Stimulated activated CD4-positive, alpha-beta T cell treated with anti-CD3 and anti-CD28 coated beads, Interleukin-1b, Interleukin-23, amount 100 ng/mL, for 1 hour (primary cell): ENCODE data around the gene LIMS2.

Source experiments
- DNase-seq, 2 donors: peaks; one replicate each; pipeline ENCODE4 v3.0.0-alpha.2; 2020; ENCODE audit warnings: low read depth in 2 of 2

LIMS2 gene

DNA sequence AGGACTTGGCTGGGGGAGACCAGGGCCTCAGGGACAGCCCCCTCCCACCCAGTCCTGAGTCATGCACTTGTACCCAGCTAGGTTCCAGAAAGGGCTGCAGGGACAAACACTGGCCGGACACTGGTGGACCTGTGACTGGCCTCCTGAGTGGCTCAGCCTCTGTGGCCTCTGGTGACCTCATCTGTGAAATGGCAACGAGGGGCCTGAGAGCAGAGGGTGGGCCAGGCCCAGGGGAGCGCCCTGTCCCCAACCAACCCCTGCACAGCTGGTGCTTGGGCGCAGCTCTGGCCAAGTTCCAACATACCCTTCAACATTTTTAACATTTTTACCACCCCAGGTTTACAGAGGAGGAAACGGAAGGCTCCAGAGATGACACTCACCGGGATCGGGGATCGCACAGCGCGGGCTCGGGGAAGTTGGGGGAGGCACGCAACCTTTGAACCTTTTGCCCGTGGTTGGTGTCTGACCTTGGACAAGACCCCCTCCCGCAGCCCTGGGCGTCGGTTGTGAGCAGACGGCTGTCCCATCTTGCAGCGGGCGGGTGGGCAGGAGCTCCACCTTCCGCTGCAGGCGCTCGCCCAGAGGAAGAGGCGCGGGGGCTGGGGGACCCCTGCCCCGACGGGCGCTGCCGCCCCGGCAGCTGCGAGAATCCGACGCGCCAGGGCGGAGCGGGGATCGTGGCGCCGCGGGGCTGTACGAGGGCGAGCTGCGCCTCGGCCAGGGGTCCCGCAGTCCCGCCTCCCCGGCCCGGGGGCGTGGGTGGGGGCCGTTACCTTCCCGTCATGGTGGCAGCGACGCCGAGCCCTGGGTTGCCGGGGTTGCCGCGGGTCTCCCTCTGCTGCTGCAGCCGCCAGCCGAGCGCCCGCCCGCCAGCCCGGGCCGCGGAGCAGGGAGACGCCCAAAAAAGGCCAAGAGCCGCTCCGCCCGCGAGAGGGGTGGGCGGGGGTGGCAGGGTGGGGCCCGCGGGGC, 805 bp downstream of the LIMS2 start:
- no peak for DNase-seq

DNA sequence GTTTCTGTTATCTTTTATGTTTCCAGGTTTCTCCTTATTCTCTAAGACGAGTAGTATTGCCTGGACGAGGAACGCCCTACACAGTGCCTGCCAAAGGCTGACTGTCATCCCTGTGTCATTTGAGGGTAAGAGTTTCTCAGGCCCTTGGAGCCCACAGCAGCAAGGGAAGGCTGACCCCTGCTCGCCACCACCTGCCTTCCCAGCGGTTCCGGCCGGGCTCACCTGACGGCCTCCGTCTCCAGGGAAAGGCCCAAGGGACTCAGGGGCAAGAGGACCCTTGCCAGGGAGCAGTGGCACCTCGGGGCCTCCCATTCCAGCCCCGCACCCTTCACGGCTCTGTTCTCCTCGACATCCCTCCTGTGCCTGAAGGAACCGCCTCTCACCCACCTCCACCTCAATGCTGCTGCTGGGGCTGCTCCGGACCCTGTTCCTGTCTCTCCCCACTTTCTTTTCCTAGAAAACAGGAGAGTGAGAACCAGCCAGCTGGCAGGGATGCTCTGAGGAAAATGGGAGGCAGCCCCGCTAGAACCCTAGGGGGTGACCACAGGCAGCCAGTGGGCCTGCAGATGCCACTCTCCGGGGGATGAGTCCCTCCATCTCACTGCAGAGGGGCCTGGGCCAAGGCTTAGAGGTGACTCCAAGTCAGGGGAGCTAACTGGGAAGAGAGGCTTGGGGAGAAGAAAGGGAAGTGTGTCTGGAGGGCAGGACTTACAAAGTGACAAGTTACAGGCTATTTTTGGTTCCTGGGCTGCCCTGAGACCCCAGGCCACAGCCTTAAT, 1.9 kb downstream of the LIMS2 start:
- no peak for DNase-seq

DNA sequence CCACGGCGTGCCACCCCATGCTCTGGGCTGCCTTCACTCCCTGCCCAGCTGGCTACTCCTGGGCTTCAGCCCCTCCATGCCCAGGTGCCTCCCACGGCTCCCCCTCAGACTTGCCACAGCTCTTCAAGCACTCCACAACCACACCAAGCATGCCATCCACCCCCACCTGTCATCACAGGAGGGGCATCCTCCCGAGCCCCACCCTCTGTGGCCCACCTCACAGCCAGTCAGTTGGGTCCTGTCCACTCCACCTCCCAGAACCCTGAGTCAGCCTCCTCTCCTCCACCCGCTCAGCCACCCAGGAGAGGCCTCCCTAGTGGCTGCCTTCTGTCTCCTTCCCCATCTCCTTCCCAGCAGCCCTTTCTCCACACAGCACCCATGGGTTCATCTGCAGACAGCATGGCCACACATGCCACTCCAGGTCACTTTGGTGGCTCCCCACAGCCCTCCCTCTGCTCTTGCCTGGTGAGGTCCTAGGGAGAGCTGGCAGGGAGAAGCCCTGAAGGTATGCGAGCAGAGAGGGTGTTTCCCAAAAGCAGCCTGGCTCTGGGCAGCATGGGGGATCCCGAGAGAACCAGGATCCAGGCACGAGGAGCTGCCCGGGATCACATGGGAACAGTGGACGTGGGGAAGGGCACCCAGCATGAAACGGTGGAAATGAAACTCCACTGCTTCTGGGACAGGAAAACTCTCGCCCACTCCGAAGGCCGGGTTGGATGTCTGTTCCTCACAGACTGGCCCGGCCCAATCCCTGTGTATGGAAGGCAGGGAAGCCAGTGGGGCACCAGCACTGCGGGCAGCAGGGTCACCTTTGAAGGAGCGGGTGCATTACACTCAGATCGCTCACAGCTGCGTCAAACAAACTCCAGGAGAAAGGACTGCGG, 2.7 kb downstream of the LIMS2 start:
- DNase-seq, result no peak

DNA sequence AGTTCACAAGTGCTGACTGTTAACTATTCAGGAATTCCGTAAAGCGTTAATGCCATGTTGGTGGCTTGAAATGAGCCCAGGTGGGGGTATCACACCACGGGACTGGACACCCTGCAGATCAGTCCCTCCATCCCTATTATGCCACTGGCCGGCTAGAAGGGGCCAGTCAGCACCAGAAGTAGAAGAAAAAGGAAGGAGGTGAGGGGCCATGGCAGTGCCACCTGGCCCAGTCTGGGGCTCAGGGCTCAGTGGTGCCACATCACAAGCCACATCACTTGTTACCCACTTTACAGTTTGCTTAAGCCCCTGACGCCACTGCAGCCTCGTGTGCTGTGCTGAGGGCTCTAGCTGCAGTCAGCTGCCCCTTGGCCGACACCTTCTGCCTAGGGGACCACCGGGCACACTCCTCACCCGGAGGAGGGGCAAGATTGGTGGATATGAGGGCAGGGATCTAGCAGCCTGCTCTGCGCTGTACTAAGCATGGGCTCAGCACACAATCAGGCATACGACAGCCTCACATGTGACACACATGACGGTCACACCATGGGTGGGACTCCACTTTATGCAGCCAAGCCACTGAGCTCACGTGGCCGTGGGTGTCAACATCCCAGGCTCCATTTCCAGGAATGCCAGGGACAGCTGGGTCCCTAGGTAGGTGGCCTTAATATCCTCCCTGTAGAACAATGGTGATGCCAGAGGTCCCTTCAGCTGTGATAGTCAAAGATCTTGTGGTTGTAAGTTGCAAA, 3.6 kb downstream of the LIMS2 start:
- no peak for DNase-seq

DNA sequence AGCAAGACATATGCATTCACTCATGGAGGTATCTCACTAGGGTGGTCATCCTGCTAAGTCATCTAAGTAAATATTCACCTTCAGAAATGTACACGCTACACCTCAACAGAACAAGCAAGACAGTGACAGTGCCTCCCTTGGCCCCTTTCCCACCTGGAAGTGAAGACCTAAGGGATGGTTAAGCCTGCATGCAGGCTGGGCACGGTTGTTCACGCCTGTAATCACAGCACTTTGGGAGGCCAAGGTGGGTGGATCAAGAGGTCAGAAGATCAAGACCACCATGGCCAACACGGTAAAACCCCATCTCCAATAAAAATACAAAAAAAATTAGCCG, 4.4 kb downstream of the LIMS2 start:
- no peak for DNase-seq

DNA sequence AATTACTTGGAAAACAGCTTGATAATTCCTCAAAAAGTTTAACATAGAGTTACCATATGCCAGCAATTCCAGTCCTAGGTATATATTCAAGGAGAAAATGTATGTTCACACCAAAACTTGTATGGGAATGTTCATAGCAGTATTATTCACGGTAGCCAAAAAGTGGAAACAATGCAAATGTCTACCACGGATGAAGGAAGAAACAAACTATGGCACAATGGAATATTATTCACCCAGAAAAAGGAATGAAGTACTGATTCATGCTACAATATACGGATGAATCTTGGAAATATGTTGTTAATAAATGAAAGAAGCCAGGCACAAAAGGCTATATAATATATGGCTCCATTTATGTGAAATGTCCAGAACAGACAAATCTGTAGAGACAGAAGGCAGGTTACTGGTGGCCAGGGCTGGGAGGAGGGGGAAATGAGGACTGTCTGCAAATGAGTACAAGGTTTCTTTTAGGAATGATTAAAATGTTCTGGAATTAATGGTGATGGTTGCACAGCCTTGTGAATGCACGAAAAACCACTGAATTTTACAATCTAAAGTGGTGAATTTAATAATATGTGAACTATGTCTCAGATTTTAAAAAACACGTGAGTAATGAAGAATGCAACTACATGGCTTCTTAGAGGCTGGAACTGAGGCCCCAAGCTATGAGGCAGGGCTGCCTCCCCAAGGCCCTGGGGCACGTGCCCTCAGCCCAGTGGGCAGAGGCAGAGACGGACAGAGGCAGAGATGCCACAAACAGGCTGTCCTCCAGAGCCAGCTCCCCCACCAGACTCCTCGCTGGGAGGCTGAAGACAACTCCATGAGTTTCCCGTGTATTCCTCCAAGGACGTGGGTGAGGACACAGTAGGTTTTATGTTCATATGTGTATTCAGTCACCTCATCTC, 5.0 kb downstream of the LIMS2 start:
- DNase-seq, result no peak

DNA sequence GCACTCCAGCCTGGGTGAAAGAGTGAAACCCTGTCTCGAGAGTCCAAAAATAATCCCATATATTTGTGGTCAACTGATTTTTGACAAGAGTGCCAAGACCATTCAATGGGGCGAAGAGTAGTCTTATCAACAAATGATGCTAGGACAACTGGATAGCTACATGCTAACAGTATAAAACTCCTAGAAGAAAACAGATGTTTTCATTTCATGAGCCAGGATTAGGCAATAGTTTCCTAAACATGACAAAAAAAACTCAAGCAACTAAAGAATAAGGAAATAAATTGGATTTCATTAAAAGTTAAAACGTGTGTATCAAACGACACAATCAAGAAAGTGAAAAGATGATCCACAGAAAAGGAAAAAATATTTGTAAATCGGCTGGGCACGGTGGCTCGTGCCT, 6.3 kb downstream of the LIMS2 start:
- no peak for DNase-seq

DNA sequence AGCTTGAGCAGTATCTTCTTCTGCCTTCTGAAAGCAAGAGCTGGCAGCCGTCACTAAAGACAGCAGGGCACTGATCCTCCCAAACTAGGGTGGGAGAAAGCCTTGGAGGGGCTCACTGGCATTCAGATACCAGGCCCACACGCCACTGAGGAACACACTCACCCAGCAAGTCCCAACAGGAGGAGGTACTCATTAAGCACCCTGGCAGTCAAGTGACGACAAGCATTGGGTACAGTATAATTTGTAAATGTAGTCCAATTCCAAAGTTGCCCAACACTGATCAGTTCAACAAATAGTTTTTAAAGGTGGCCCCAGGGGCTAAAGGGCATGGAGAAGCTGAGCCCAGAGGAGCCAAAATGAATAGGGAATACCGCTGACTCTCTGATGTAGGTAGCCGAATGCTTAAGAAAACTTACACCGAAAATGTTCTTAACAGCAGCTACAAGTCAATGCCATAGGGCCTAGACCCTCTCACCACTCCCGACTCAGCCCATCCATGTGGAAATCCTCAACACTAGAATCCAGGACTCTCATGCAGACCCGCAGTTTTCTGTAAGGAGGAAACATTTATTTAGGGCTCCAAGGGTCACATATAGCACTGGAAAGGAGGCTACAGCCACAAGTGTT, 9.9 kb downstream of the LIMS2 start:
- no peak for DNase-seq

DNA sequence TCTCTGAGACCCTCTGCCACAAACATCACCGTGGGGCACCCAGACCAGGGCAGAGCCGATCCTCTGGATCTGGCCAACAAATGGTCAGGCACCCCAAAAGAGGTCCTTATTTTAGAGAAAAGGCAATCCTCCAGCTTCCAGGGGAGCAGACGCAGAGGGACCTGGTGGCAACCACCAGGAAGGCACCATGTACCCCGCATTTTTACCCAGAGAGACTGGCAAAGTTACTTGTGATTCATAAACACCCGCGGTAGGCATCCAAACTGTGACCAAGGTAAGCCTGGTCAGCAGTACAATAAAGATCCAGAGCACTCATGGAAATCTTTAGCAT, 10.5 kb downstream of the LIMS2 start:
- DNase-seq, result no peak

DNA sequence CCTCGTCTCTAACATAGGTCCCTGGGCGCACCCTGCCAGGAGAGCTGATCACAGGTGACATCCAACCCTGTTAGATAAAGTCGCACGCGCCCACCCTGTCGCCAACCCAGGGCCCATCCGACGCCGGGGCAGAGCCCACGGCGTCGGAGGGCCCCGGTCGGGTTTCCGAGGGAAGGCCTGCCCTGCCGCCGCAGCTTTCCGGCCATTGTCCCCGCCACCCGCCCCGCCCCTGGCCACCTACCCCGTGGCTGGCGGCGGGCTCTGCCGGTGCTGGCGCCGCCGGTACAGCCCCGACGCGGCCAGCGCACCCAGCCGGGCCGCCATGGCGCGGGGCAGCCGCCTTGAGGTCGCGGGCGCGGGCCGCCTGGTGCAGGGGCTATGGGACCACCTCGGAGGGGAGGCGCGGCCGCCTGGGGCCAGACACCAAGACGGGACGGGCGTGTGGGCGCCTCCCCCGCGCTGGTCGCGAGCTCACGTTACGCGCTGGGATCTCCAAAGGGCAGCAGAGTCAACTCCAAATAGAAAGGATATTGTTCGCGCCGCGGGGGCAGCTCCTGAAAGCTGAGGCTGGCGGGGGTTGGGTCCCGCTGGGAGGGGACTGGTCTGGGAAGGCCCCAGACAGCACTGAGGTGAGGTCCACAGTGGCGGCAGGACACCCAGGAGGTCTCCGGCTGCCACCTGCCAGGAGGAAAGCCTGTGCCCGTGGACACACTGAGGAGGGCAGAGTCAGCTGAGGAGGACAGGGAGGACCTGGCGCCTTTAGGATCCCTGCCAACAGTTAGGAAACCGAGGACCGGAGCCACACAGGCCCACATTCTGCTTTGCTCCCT, 11.1 kb downstream of the LIMS2 start:
- no peak for DNase-seq

DNA sequence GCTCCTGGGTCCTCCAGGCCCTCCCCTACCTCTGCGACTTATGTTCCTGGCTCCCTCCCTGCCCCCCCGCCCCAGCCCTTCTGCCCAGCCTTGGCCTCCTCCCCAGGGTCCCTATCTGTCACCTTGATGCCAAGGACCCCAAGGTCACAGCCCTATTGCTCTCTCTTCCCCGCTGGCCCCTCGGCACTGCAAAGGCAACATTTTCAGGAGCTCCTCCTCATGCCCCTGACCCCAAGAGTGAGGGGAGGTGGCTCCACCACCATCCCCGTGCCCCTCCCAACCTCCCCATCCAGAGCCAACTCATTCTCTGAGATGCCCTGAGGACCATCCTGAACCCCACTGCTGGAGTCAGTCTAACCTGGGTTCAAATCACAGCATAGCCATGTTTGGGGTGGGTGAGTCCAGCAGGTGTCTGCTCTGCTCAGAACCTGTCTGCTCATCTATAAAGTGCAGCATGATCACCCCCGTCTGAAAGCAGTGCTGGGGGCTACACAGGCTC, 11.7 kb downstream of the LIMS2 start:
- DNase-seq, result no peak

DNA sequence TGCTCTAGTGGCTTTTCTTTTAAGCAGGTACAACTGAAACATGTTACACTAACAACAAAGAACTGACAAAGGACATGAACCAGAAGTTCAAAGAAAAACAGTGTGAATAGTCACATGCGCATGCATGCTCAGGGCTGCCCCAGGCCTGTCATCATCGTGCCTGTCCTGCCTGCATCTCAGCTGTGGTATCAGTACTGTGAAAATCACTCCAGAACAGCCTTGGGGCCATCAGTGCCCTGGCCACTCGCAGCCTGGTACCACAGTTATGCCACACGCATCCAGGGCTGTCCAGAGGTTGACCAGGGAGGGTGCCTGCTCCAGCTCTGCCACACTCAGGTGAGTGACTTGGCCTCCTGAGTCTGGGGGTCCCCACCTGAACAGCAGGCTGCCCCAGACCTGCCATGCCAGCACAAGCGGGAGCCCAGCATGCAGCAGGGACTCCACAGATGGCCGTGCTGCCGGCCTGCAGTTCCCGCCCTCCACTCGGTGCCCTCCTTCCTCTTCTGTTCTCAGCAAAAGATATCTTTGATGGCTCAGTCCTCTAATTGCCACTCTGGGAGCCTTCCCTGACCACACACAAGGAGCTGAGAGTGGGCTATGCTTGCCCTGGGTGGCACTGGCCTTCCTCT, 12.3 kb downstream of the LIMS2 start:
- DNase-seq, result no peak

DNA sequence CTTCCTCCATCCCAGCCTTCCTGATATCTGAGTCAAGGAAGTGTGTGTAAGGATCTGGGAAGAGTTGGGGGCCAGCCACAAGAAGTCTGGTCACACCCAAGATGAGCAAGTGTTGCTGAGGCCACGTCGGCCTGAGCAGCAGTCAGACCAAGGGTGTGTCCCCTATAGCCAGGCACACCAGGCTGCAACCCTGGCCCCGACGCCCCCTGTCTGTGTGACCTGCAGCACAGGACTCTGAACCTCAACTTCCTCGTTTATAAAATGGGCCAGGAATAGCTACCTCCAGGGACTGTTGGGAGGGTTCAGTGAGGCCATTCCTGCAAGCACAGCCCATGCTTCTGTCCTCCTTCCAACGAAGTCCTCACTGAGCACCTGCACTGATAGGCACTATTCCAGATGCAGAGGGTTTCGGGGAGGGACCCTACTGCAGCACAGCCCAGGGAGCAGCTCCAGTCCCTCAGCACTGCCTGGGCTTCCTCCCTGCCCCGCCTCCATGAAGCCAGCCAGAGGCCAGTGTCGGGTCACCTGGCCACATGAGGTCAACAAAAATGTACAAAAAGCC, 13.3 kb downstream of the LIMS2 start:
- no peak for DNase-seq

DNA sequence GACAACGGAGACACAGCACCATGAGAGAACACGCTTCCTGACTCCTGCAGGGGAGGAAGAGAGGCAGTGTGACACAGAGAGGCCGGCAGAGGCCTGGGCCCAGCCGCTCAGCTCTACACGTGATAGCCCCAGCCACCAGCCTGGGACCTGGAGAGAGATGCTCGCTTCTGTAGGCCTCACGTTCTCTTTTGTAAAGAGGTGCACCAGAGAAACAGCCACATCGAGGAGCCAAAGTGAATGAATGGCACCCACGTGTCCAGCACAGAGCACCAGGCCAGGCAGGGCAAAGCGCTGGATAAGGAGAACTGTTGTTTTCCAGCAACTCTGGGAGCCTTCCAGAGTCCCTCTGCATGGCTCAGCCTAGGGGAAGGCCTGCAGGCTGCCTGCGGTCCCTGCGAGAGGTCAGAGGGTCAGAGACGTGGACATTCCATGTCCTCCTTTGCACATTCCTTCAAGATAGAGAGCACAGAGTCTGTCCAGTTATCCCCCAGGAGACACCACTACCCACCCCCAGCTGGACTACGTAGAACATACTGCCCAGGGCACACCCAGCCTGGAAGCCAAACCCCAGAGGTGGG, 14.2 kb downstream of the LIMS2 start:
- no peak for DNase-seq

DNA sequence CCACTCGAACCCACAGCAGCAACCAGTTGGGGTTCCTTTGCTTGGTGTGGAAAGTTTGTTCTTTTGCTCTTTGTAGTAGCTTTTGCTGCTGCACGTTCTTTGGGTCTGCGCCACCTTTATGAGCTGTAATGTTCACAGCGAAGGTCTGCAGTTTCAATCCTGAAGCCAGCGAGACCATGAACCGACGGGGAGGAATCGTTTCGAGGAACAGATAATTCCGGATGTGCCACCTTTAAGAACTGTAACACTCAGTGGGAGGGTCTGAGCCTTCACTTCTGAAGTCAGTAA, 15.1 kb downstream of the LIMS2 start:
- DNase-seq, result no peak

DNA sequence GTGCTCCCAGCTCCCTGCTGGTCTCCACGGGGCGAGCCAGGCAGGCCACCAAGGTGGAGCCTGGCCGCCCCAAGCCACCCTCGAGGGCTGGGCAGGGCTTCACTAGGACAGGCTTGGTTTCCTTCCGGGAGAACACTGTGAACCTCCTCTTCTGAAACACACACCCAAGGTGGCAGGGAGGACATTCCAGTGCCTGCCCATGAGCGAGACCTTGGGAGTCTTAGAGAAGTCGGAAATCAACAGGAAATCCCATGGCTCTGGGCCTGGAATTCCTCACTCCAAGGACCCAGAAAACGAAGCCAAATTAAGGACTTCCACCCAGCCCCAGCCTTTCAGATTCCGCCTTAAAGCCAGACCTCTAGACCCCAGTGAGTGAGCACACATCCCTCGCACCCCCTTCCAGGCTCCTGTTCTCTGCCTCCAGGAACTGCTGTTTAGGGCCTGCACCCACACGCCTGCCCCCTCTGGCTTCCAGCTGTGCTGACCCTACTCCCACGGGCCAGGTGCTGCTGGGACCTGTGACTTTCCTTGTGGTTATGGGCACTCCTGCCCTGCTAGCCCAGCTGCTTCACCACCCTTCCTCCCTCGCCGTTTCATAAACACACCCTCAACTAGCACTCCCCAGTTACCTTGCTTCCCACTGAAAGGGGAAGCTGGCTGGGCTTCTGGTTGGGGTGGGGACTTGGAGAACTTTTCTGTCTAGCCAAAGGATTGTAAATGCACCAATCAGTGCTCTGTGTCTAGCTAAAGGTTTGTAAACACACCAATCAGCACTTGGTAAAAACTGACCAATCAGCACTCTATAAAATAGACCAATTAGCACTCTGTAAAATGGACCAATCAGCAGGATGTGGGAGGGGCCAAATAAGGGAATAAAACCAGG, 15.7 kb downstream of the LIMS2 start:
- no peak for DNase-seq
